Heart left ventricle (tissue), 16 donors: Measurements from ENCODE around the gene C19orf67. TPM values are rescaled to one million over a fixed set of nuclear protein-coding genes. Genes with fewer than 3 reads are reported as not detected.

Experiments
- ATAC-seq, 4 donors: fragments of 200-7000 bp; cut with Tn5 transposase; one replicate each; pipeline ENCODE4 v1.9.1; 2020 to 2022; ENCODE audit warnings: moderate library complexity in 4 of 4, mild to moderate bottlenecking in 3 of 4, moderate number of reproducible peaks in 1 of 4
- DNase-seq, 5 donors: peaks; one replicate each; pipeline ENCODE4 v3.0.0-alpha.2; 2020
- H3K27ac ChIP-seq, 12 donors: fragments of 200-600 bp; sonication (generic) in 4 of 12; one replicate each; pipeline versions ENCODE4 v1.5.0 to v1.8.0; 2016 to 2022; ENCODE audit warnings: mild to moderate bottlenecking in 2 of 12
- H3K27me3 ChIP-seq, 9 donors: fragments of 200-600 bp; sonication (generic) in 2 of 9; one replicate each; pipeline versions ENCODE4 v1.5.1 to v1.8.0; 2016 to 2022; ENCODE audit warnings: mild to moderate bottlenecking in 3 of 9
- H3K36me3 ChIP-seq, 9 donors: fragments of 200-600 bp; sonication (generic) in 2 of 9; one replicate each; pipeline versions ENCODE4 v1.5.0 to v1.8.0; 2018 to 2022; ENCODE audit warnings: mild to moderate bottlenecking in 2 of 9
- H3K4me1 ChIP-seq, 12 donors: fragments of 200-600 bp; sonication (generic) in 4 of 12; one replicate each; pipeline versions ENCODE4 v1.5.0 to v1.8.0; 2016 to 2022; ENCODE audit warnings: mild to moderate bottlenecking in 3 of 12
- H3K4me3 ChIP-seq, 12 donors: fragments of 200-600 bp; sonication (generic) in 4 of 12; one replicate each; pipeline versions ENCODE4 v1.5.0 to v1.8.0; 2017 to 2022; ENCODE audit warnings: mild to moderate bottlenecking in 9 of 12, moderate library complexity in 4 of 12
- H3K9me3 ChIP-seq, 12 donors: fragments of 200-600 bp; sonication (generic) in 4 of 12; one replicate each; pipeline versions ENCODE4 v1.5.0 to v1.8.0; 2016 to 2022; ENCODE audit warnings: mild to moderate bottlenecking in 1 of 12
- CTCF ChIP-seq, 12 donors: fragments of 200-600 bp; sonication (generic) in 4 of 12; IDR thresholded peaks; one replicate each; pipeline versions ENCODE4 v1.5.0 to v1.8.0; 2018 to 2022; ENCODE audit warnings: antibody characterized with exemption in 12 of 12, mild to moderate bottlenecking in 5 of 12
- POLR2A ChIP-seq, 2 donors: fragments of 450-650 bp; IDR thresholded peaks; one replicate each; pipeline ENCODE4 v1.6.1; 2017; ENCODE audit warnings: antibody characterized with exemption in 2 of 2, mild to moderate bottlenecking in 2 of 2, moderate library complexity in 2 of 2
- WGBS, 4 donors: extraction: QIAGEN DNeasy Blood & Tissue Kit in 2 of 4; methylation state at CpG; one replicate each; pipeline versions ENCODE4 v1.1.5 to v1.1.7; 2013 to 2018; 5-methylcytosine and 5-hydroxymethylcytosine counted together
- intact Hi-C, 10 donors: fragments of 100-400 bp; cut with DNase I; formaldehyde crosslinking; loops; one replicate each; pipeline versions ENCODE4 v1.11.1 to v1.14.2; 2022
- polyA plus RNA-seq, 2 donors: library from polyadenylated mRNA; stranded (reverse); fragments of 200-250 nt; gene quantifications; one replicate each; pipeline ENCODE4 v1.2.3, GENCODE V29; 2013
- total RNA-seq, 9 donors: library from RNA; depleted of rRNA in 2 of 9; stranded (reverse); fragments of >200 nt in 2 of 9; fragmentation: NEBNext Ultra II Directional in 3 of 9; extraction: Animal tissue kit (Norgen Biotek cat#: 25700) in 3 of 9; gene quantifications; one replicate each; pipeline versions ENCODE4 v1.1.0 to v1.2.4, GENCODE V29; 2016 to 2023
- donor health status: ischemic (EF 13 %, LVEDD 7.1; RV severe dilation, severe dysfunction).
- donor health status: healthy with polysubstance abuse.
- donor health status: DM: no; HTN: yes; CAD: no.
- donor health status: DM: no; HTN: no; CAD: no.
- donor health status: ischemic (EF 25% LVEDD 6.9; RV normal size, moderate dysfunction).
- donor health status: ischemic (EF 25% LVEDD 5.7; RV mildly dilated, moderate dysfunction).
- donor health status: healthy.
- donor health status: DM: yes; HTN: yes; CAD: no.
- donor health status: ischemic (EF 35%, LVEDD 5.7; RV mildly dilated, moderate dysfunction).
- donor health status: nonischemic (EF 11% LVEDD 7.7; RV severe dilation, severe dysfunction).
- donor health status: DM: yes; HTN: yes; CAD: no.
- donor health status: PGD.
- donor health status: ischemic (EF 29% LVEDD 5.4; RV normal size, mild dysfunction).
- donor health status: nonischemic (EF 23%, LVEDD 6.1; RV moderate dilation, normal function).

C19orf67 gene
- total and polyA plus RNA-seq, 11 donors, result not detected

- peaks cover 35 to 78% (median 70%) of the 10 kb centered on the region in 12 donors for H3K4me1 ChIP-seq
- TF ChIP-seq CTCF (IDR thresholded peaks at IDR 0.05), result no peak
- TF ChIP-seq POLR2A (IDR thresholded peaks at IDR 0.05), result no peak
- peak overlapping the region; percentile 63 to 98 (median 94) for H3K27ac ChIP-seq
- 2 to 7% (median 5%) methylated on average over 4 to 6 of the region's 6 CpGs for WGBS, 4 donors
- ATAC-seq (no peak), DNase-seq (peak in 1 of 5 donors; percentile 32)
- H3K4me3 ChIP-seq, result peak overlapping the region; percentile 52 to 98 (median 92)
- H3K36me3 ChIP-seq, result no peaks in the 10 kb centered on the region
- H3K27me3 ChIP-seq, result no peaks in the 10 kb centered on the region
- H3K9me3 ChIP-seq, result no peaks in the 10 kb centered on the region
- intact Hi-C loops, result loop anchor here in 5 of 10 donors (5.0 kb wide), 2 partner anchors 34 to 44 kb away; partner anchors contain the start of gene MISP3 (in 2 of the 5)
These were observed 30.9 kb upstream of the C19orf67 start for GRCh38 chr19:14116525-14116917.

DNA sequence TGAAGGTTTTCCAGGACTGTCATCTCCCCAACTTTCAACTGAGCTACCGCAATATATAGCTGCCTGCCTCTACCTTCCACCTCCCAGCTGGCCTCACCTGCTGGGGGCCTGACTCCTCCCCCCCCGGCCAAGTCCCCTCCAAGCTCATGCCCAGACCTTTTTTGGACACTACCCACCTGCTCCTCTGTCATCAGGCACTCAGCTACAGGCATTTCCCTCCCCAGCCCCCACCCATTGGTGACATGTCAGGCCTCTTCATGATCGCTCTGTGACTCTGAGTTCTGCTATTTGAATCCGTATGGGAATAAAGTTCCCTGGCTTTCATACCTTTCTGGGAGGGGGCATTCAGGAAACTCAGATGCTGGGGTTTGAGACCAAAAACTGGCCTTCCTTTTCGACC is 30.2 kb upstream of the C19orf67 start:
- ATAC-seq, result no peak
- WGBS, 4 donors, result 39 to 56% (median 54%) methylated on average over 5 of the region's 5 CpGs
- intact Hi-C loops, result loop anchor here in 5 of 10 donors (5.0 kb wide), 2 partner anchors 33 to 43 kb away; partner anchors contain the start of gene MISP3 (in 2 of the 5)
- H3K4me3 ChIP-seq, result peak overlapping the region in 10 of 12 donors; percentile 86 to 98 (median 92)
- H3K27me3 ChIP-seq, result no peaks in the 10 kb centered on the region
- no peaks in the 10 kb centered on the region for H3K9me3 ChIP-seq
- TF ChIP-seq CTCF (IDR thresholded peaks at IDR 0.05), result no peak
- no peak for TF ChIP-seq POLR2A (IDR thresholded peaks at IDR 0.05)
- peak overlapping the region in 11 of 12 donors; percentile 80 to 98 (median 95) for H3K27ac ChIP-seq
- H3K36me3 ChIP-seq, result peaks cover 0 to 2% (median 0%) of the 10 kb centered on the region in 9 donors
- peaks cover 35 to 85% (median 74%) of the 10 kb centered on the region in 12 donors for H3K4me1 ChIP-seq
- peak in 1 of 5 donors; percentile 32 for DNase-seq

GRCh38 chr19:14114854-14115253 is 29.3 kb upstream of the C19orf67 start:
- TF ChIP-seq POLR2A (IDR thresholded peaks at IDR 0.05), result no peak
- peak; percentile 32 to 68 (median 62) for TF ChIP-seq CTCF (IDR thresholded peaks at IDR 0.05)
- H3K27ac ChIP-seq, result peak overlapping the region; percentile 16 to 98 (median 94)
- H3K27me3 ChIP-seq, result no peaks in the 10 kb centered on the region
- no peaks in the 10 kb centered on the region for H3K9me3 ChIP-seq
- ATAC-seq (peak in 1 of 4 donors; percentile 4), DNase-seq (peak; percentile 51 to 85 (median 72))
- 17 to 28% (median 25%) methylated on average over 9 of the region's 9 CpGs for WGBS, 4 donors
- intact Hi-C loops, result loop anchor here in 5 of 10 donors (5.0 kb wide), 2 partner anchors 33 to 43 kb away; partner anchors contain the start of gene MISP3 (in 2 of the 5)
- H3K4me3 ChIP-seq, result peak overlapping the region in 3 of 12 donors; percentile 2 to 13 (median 7)
- peaks cover 35 to 84% (median 77%) of the 10 kb centered on the region in 12 donors for H3K4me1 ChIP-seq
- H3K36me3 ChIP-seq, result peaks cover 0 to 5% (median 0%) of the 10 kb centered on the region in 9 donors

- Histone ChIP-seq H3K27me3 (no peaks in the 10 kb centered on the region), H3K27ac (peak overlapping the region; percentile 16 to 98 (median 94)), H3K4me3 (peak overlapping the region in 3 of 12 donors; percentile 1 to 7 (median 2)), H3K9me3 (no peaks in the 10 kb centered on the region), H3K36me3 (peaks cover 0 to 5% (median 0%) of the 10 kb centered on the region in 9 donors), H3K4me1 (peaks cover 35 to 83% (median 72%) of the 10 kb centered on the region in 12 donors)
- DNase-seq (peak in 1 of 5 donors; percentile 25), ATAC-seq (no peak)
- TF ChIP-seq POLR2A (IDR thresholded peaks at IDR 0.05) (no peak), CTCF (IDR thresholded peaks at IDR 0.05) (no peak)
- intact Hi-C loops, result no loop called here
- 51 to 81% (median 74%) methylated on average over 6 to 7 of the region's 7 CpGs for WGBS, 4 donors
These were observed 28.9 kb upstream of the C19orf67 start for GRCh38 chr19:14114439-14114838.
